A673 (cell line): ENCODE measurements around the gene BOLA3.

Experiments used
- CTCF ChIP-seq: fragments of 300-800, 200-600 bp; sonication (generic); conservative IDR thresholded peaks from 2 replicates; pipeline ENCODE4 v1.5.1; 2017; ENCODE audit warnings: low read depth, mild to moderate bottlenecking, antibody characterized with exemption, low read length, moderate library complexity, mixed read lengths
- EZH2 ChIP-seq: fragments of 200-600 bp; sonication (generic); IDR thresholded peaks from 2 replicates; pipeline ENCODE4 v1.6.1; 2017; ENCODE audit warnings: borderline replicate concordance, low read depth, mild to moderate bottlenecking, mixed read lengths, antibody characterized with exemption, low read length; ENCODE audit not compliant: poor library complexity, severe bottlenecking

DNA sequence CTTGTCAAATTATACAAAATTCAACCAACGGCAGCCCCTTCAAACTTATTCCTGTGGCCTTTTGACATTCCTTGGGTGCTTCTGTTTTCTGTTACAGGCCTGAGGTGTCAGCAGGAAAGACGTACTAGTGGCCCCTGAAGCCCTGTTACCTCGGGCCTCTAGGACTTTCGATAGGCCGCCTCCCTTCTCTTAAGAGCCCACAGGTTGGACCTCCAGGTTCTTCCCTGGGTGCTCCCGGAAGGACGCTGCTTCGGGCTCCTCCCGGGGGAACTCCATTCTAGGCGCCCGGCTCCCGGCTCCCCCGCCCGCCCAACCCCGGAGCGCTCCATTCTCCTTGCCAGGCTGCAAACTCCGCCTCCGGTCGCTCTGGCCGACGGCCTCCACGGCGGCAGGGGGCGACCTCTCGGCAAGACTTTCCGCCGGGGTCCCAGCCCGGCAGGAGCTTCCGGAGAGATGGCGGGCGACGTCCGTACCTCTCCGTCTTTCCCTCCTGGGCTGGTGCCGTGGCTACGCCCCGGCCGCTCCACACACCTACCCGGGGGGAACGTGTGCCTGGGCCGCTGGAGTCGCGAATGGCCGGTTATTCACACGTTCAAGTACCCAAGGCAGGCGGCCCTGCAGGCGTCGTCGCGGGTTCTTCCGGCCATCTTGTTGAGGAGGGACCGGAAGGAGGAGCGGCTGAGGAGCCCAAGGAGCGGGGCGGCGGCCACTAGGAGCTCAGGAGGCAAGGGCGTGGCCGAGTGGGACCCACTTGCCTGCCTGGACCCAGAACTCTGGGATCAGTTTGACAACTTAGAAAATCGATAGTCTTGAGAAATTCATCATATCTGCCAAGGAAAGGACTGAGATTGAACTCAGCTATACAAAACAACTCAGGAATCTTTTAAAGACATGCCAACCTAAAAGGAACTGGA, 27.5 kb downstream of the BOLA3 start:
- TF ChIP-seq CTCF (peak; percentile 71), EZH2 (no peak)
